ENCODE results near the gene OR2D3.

- TF ChIP-seq CTCF (IDR thresholded peaks at IDR 0.05) (no peak), EZH2phosphoT487 (IDR thresholded peaks at IDR 0.05) (no peak)
Measured at GRCh38 chr11:6911948-6912347, 8.9 kb upstream of the OR2D3 start.
